G401.6 (cell line): ENCODE data around the gene EYA4.

Experiments used
- FAIRE-seq: peaks from 2 replicates; lab custom pipeline; 2012; peaks lifted over from hg19 to GRCh38; lab: Jason Lieb, UNC

The EYA4 gene

DNA sequence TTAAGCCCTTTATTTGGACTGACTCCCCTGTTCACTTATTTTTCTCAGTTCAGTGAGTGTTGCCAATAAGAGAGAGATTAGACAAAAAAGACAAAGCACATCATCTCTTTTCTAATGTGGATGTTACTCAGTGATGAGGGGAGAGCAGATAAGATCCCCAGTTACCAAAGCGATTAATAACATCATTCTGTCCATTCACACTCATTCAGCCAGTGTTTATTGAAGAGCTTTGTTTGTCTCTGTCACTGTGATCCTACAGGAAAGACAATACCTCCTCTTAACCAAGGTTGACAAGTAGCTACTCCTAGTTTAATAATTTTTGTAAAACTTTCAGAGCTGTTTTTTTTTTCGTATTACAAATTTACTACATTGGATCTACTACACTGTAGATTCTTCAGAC, 163.0 kb downstream of the EYA4 start:
- no peak for FAIRE-seq

DNA sequence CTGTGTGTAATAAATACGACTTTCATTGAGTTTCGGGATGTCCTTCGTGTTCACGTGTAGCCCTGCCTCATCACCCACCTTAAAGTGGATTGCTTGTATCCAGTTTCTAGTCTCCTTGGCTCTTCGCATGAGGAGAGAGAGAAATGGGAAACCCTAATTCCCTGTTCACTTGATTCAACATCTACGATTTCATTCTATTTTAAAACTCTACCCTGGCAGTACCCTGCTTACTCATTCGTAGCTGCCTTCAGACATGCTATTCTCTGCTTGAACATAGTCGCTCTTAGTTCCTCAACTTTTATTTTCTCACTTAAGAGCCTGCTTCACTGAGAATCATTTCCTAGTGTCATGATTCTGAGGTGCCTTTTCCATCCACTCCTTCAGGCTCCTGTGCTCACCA, 163.6 kb downstream of the EYA4 start:
- no peak for FAIRE-seq

DNA sequence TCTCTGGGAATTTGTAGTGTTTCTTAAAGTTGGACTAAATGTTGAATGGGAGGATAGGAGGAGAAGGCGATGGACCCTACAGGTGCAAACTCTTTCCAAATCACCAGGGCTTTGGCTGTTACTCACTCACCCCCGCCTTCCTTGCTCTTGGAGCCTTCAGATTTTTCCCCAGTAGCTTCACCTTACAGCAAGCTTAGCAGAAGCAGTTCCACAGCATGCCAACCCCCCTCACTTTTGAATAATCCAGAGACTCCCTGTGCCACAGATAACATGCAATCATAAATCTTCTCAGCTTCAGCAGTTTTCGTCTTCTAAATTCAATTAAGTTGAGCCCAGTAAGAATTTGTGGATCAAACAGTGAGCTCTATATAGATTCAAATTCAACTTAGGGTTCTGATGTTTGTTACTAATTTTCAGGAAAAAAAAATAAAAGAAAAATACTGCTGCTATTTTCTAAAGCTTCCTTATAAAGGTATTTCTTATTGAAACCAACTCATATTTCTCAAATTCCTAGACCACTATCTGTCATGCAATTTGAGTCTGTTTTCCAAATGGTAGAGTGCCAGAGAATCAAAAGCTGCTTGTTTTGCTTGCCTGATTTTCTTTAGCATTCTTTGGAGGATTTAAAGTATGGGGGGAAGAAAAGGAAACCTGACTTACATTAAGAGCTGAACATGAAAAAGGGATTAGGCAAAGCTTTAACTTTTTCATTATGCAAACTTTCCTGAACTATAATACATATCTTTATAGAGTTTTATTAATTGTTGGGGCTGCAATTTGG, 166.4 kb downstream of the EYA4 start:
- FAIRE-seq: no peak

DNA sequence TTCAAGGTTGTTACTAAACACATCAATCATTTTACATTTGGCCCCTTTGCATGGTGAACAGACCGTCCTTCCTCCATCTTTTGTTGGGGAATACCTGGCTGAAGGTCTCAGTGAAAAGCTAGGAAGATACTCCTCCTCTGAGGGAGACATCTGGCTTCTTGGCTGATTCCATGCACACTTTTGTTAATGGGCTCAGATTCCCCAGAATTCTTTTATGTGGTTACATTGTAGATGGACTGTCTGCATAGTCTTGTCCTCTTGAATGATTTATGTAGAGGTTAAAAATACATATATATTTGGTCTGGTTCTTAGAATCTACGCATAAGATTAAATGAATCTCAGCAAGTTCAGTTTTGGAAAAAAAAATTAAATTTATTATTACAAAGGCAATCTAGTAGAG, 167.0 kb downstream of the EYA4 start:
- no peak for FAIRE-seq

DNA sequence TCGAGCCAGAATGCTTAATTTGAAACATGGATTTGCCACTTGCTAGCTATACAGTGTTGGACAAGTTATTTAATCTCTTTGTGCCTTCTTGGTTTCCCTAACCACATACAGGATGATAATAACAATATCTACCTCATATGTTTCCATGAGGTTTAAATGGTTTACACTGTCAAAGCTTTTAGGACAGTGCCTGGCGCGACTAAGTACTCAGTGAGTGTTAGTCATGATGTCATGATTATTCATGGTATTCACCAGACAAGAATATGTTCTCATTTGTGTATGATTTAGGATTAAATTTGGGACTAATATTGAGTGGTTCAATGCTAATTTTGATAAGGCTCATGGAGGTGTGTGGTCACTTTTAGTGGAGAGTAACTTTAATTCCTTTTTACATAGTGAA, 167.4 kb downstream of the EYA4 start:
- no peak for FAIRE-seq

DNA sequence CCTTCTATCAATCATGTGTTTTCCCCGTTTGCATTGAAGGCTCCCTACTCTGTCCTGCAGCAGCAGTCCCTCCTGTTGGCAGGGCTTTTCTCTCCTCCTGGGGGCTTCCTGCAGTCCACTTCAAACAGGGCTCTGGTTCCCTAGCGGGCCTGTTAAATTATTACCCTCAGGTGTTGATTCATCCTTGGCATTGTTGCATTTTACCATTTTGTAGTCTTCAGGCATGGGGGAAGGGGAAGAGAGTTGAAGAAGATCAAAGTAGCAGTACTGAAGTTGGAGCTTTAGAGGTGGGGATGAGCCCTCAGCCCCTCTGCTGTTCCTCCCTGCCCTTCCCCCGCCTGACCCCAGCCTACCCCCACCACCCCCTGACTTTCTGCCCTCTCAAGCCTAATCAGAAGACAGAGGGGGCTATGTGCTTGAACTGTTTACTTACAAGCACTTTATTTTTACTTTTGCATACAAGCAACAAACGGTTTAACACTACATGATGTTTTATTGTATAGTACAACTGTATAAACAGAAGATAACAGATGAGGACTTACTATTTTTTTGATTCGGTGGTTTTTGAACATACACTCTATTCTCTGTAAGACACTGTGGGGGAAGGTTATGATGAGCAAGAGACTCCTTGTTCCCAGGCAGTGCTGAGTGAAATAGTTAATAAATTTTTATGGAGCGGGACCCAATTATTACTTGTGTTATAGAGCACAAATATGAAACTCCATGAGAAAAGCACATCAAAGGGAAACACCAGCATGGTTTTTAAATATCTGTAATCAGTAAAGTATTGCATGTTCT, 169.7 kb downstream of the EYA4 start:
- FAIRE-seq: no peak

DNA sequence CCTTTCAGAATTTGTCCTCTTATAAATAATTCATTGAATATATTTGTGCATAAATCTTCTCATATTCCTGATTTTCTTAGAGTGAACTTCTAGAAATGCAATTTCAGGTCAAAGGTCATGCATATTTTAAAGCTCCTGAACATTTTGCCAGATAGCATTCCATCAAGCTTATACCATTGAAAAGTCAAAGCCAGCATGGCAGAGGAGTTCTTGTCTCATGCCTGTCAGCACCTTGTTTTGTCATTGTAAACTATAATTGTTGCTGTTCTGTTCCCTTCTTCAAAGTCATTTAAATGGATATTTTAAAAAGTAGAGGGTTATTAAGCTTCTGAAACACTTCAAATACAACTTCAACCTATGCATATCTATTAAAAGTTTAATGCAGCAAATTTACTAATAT, 170.6 kb downstream of the EYA4 start:
- FAIRE-seq: no peak

DNA sequence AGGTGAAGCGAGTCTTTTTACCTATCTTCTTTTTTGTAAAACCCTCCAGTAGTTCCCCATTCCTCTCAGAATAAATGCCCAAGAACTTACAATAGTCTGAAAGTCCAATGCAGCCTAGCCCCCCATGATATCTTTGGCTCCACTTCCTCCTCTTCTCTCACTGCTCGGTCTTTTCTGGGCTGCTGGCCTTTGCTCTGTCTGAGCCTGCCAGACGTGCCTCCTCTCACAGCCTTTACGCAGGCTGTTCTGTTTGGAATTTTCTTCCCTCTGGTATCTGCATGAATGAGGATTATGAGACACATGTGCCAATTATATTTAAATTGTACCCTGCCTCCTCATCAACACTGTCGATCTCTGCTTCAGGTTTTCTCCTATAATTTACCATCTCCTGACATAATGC, 174.1 kb downstream of the EYA4 start:
- no peak for FAIRE-seq

DNA sequence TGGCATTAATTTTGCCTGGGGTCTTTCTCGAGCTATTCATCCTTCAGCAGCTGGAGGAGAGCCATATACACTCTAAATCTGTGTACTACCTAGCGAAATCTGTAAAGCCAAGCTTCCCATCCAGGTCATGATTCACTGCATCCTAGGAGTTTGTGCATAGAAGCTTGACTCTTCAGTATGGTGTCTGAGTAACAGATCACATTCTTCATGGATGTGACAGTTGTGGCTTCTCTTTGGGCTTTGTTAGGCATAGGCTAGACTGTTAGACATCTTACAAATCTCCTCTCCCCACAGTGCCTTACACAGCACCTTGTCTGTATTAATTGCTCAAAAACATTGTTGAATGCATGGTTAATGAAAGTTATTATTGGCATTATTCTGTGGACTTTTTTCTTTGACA, 177.0 kb downstream of the EYA4 start:
- no peak for FAIRE-seq

DNA sequence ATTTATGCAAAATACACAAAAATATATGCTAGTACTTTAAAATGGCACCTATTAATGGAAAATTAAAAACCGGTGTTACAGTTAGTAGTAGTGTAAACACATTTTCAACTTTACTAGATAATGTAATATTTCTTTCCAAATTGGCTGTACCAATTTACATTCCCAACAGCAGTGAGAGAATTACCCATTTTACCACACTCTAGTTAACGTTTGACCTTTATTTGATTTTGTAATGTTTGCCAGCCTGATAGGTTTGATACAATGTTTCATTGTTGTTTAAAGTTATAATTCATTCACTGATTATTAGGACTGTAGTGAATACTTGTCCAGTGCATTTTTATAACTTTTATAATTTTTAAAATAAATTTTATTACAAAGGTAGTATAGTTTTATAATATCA, 182.1 kb downstream of the EYA4 start:
- no peak for FAIRE-seq

DNA sequence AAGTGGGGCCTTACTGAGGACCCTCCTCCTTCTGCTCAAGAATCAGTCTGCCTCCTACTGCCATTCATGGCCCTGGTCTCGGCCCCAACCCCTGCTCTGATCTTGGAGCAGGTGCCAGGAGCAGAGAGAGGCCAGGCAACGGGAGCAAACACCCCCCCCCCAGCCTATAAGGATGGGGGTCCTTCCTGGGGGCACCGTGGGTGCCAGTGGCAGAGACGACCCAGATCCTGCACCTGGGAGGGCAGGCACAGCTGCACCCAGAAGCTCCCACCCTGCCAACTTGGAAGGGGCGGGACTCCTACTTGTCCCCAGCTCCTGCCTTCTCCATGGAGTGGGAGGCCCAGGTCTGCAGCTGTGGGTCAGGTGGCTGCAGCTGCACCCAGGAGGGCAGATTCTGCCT, 183.2 kb downstream of the EYA4 start:
- FAIRE-seq: no peak

DNA sequence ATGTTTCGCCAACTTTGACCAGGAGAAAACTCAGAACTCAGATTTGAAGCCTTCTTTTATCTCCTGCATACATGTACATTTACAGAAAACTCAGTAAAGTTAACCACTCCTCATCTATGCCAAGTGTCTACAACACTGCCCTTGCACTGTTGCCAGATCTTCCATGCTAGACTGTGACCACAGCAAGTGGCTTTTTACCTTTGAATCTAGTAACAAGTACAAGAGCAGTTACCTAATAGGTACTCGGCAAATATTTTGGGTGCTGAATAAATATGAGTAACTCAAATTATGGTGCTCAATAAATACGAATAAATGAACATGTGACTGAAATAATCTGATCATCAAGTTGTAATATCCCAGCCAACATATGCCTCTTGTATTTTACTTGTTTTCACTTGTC, 184.9 kb downstream of the EYA4 start:
- FAIRE-seq: no peak

DNA sequence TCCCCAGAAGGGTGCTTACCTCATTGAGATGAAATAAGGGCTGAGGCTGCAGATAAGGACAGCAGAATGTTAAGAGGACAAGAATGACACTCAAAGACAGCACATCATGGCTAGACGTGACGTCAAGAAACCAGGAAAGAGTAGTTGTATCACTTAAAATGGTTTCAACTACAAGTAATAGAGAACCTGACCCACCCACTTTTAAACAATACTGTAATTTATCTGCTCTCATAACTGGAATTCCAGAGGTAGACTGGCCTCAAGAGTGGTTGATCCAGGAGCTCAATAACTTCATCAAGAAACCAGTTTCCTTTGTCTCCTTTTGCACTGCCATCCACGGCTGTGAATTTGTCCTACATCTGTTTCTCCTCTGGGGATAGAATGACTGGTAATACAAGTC, 187.1 kb downstream of the EYA4 start:
- FAIRE-seq: no peak

DNA sequence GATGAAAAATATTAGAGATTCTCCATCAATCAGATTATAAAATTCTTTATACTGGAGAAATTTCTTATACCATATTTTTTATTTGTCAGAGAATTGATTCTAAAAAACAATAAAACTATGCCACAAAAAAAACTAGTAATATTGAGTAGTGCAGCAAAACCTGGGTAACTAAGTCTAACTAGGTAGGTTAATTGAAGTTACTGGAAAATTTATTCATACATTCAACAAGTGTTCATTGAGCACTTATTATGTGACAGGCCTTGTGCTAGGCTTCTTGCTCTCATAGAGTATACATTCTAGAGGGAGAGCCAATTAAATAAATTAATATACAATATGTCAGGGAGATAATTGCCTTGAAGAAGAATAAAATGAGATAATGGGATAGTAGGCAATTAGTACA, 189.4 kb downstream of the EYA4 start:
- no peak for FAIRE-seq

DNA sequence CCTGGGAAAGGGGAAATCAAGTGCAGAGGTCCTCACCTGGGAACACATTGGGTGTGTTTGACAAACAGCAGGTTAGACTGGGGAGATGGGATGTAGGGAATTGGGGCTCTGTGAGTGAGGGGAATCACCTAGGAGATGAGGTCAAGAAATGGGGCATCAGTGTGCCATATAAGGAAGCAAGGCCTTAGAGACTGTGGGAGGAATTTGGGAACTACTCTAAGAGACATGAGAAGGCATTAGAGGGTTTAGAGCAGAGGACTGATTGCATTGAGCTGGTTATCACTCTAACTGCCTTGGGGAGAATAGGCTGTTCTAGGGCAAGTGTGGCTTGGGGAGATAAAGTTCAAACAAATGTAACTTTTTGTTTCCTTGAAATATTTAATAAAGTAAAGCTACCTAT, 189.9 kb downstream of the EYA4 start:
- FAIRE-seq: no peak

DNA sequence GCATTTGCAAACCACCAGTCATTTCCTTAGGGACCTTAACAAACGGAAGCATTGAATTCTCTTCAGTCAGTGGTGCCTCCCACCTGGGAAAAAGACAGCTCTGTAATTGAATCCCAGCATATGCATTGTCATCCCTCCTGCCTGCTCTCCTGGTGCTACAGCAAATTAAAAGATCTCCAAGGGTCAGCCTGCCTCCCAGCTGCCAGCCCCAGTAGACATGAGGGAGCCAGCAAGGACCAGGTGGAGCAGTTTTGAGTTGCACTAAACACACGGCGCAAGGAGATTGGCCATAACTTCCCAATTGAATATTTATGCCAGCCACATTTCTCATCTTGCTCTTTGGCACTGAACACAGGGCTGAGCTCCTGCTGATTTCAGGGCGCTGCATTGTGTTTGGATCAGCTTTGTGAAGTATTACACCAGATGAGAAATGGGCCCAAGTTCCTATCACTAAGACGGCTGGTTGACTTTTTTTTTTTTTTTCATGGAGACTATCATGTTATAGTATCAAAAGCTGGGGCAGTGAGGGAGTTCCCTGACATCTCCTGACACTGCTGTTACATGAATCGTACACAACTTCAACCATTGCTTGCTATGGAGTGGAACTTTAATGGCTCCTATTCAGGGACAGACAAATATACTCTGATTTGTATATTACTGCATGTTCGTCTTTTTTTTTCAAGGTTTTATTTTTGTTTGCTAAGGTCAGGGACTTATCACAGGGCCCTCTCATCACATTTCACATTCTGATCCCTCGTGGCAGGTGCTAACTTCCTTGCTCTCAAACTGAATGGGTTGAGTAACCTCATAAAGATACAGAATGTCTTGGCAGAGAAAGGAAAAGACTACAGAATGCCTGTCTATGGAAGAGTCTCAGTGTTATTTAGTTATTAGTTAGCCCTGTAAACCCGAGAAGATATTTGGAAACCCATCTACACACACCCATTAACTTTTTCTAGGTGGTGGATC, 191.1 kb downstream of the EYA4 start:
- no peak for FAIRE-seq

DNA sequence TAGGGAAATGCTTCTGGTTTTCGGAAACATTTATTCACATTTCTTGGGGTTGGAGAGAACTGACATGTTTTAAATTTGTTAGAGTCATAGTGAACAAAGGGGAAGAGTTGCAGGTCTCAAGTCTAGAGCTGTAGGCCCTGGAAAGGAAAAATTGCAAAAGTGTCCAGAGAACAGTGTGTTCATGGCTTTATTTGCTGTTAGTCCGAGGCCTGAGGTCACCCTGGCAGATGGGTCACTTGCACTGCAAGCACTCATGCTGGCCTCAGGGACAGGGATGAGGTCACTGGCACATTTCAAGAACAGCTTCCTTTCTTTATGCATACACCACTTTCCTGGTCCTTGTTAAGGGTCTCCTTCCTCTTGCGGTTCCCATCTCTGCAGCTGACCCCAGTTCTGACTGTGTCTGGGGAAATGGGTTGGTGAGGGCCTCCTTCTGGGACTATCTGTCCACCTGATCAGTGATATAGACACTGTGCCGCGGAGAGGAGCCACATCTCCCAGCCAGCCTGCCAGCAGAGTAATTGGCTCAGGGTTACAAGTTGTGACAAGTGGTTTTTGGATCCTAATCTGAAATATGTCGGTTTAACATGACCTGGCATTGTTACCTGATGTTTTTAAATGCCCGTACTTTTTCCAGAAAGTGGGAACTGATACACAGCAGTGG, 194.0 kb downstream of the EYA4 start:
- FAIRE-seq: no peak

DNA sequence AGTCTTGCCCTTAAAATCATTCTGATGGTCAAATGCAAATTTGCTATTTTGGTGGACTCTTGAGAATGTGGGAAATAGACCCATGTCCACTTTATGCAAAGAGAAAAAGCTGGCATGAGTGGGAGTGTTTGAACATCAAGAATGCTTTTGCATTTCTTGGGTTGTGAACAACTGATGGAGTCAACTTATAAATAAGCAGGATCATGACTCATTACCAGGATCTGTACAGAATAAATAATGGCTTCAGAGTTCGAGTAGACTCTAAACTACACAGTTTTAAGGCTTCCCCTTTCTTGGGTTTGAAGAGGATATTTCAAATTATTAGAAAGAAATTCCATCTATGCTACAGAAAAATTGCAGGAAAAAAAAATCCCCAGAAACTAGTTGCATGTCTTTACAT, 195.5 kb downstream of the EYA4 start:
- FAIRE-seq: no peak

DNA sequence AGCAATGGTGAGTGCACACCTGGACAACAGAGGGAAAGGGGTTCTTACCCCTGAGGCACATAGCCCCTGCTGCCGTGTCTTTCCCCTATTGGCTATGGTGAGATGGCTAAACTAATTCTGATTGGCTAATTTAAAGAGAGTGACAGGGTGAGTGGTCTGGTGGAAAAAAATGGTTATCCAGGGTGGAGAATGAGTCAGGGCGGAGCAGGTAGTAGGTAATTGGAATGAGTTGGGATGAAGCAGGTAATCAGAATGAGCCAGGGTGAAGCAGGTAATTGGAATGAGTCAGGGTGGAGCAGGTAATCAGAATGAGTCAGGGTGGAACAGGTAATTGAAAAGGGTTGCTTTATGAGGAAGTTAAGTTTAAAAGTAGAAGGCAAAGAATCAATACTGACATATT, 200.3 kb downstream of the EYA4 start:
- no peak for FAIRE-seq

DNA sequence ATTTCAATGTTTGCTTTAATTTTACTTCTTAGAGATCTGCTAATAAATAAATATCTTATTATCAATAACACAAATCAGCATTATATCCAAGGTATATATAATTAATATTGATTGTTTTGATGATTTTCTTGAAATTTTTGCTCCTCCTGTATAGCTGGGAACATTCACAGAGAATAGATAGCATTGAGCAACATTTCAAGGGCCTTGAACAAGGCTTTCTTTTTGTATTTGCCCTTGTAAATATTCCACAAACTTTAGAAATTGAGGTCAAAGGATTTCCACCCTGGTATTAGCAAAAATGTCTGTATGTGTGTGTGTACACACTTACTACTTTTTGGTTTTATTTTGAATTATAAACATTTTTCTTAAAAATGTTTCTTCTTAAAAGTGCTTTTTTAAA, 205.6 kb downstream of the EYA4 start:
- no peak for FAIRE-seq

DNA sequence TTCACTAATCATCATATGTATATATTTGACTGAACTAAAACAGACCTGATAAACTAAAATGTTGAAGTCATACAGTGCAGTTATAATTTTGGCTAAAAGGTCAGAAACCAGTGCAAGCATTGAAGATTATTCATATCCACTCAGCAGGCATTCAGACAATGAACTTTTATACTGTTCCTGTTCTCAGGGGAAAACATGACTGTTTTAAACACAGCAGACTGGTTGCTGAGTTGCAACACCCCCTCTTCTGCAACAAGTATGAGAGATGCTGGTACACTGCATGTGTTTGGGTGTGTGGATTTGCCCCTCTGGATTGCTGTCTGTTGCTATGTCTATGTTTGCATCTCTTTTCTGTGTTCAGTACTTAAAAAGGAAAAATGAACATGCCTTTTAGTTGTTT, 206.8 kb downstream of the EYA4 start:
- no peak for FAIRE-seq

DNA sequence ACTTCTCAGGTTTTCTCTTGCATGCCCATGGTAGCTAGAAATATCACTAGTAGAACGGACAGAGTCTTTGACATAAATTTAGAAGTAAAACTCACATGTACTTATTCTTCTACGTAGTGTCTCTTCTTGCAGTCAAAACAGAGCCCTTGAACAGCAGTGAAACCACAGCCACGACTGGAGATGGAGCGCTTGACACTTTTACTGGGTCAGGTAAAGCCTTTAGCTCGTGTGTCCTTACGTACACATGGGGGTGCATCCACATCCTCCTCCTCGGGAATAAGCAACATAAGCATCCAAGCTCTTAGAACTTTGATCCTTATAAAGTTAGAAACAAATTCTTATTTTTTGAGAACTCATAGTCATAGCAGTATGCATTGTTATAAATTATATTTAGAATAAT, 215.3 kb downstream of the EYA4 start:
- no peak for FAIRE-seq
